HEK293 (cell line): ENCODE results near the gene FANCC.

Source experiments
- CTCF ChIA-PET: fragments of 350-600 bp; formaldehyde crosslinking; extraction: SDS; loops from one replicate; lab custom pipeline; 2021; ENCODE audit warnings: antibody characterized with exemption; lab: Yijun Ruan, JAX
- POLR2A ChIA-PET: fragments of 300-600 bp; formaldehyde crosslinking; extraction: SDS; loops from one replicate; lab custom pipeline; 2020; ENCODE audit warnings: antibody characterized with exemption, inconsistent platforms; lab: Yijun Ruan, JAX
- H3K27ac ChIP-seq: fragments of 200-500 bp; sonication (Bioruptor generic); 2 replicates; pipeline ENCODE4 v1.5.1; 2014; ENCODE audit warnings: low read depth, low read length, control low read depth, inconsistent platforms; ENCODE audit errors: extremely low read depth
- H3K36me3 ChIP-seq, 2 experiments: fragments of 200-500 bp in 1 of 2; sonication (Bioruptor generic) in 1 of 2; 1 replicate in 1 of 2; 2 replicates in 1 of 2; pipeline ENCODE4 v1.5.1; 2014 to 2017; ENCODE audit warnings: inconsistent platforms in 2 of 2, low read length in 2 of 2; ENCODE audit not compliant: control insufficient read depth in 2 of 2, insufficient read depth in 1 of 2
- H3K4me1 ChIP-seq: fragments of 200-500 bp; sonication (Bioruptor generic); 2 replicates; pipeline ENCODE4 v1.5.1; 2014; ENCODE audit warnings: mild to moderate bottlenecking, low read length, inconsistent platforms; ENCODE audit not compliant: control insufficient read depth, insufficient read depth
- H3K4me3 ChIP-seq: 2 replicates; pipeline ENCODE4 v1.5.1; 2011; ENCODE audit warnings: low read depth, mild to moderate bottlenecking, control low read depth, low read length, moderate library complexity
- H3K9me3 ChIP-seq: fragments of 200-500 bp; sonication (Bioruptor generic); 2 replicates; pipeline ENCODE4 v1.5.1; 2014; ENCODE audit warnings: low read depth, low read length, inconsistent platforms; ENCODE audit not compliant: control insufficient read depth, insufficient read depth
- AEBP2 ChIP-seq: fragments of 450-650 bp; formaldehyde crosslinking; IDR thresholded peaks from 2 replicates; pipeline ENCODE4 v1.5.1; 2016; ENCODE audit warnings: missing biosample characterization, missing genetic modification characterization, borderline replicate concordance
- BCL11A ChIP-seq: fragments of 450-650 bp; formaldehyde crosslinking; IDR thresholded peaks from 2 replicates; pipeline ENCODE4 v1.5.1; 2016; ENCODE audit warnings: low read depth, missing biosample characterization, missing genetic modification characterization
- EGR2 ChIP-seq: fragments of 450-650 bp; formaldehyde crosslinking; IDR thresholded peaks from 2 replicates; pipeline ENCODE4 v1.5.1; 2016; ENCODE audit warnings: low read depth, missing biosample characterization, missing genetic modification characterization
- GFI1B ChIP-seq: fragments of 450-650 bp; formaldehyde crosslinking; IDR thresholded peaks from 2 replicates; pipeline ENCODE4 v1.5.1; 2016; ENCODE audit warnings: missing biosample characterization, missing genetic modification characterization
- HOXD13 ChIP-seq: sonication (generic); formaldehyde crosslinking; IDR thresholded peaks from 2 replicates; pipeline ENCODE4 v1.8.0; 2022; ENCODE audit warnings: missing genetic modification reagents, borderline replicate concordance
- KLF16 ChIP-seq: fragments of 450-650 bp; formaldehyde crosslinking; IDR thresholded peaks from 2 replicates; pipeline ENCODE4 v1.5.1; 2017; ENCODE audit warnings: missing biosample characterization, missing genetic modification characterization
- KLF17 ChIP-seq: fragments of 450-650 bp; formaldehyde crosslinking; IDR thresholded peaks from 2 replicates; pipeline ENCODE4 v1.5.1; 2016; ENCODE audit warnings: missing biosample characterization, missing genetic modification characterization
- SCRT2 ChIP-seq: fragments of 450-650 bp; formaldehyde crosslinking; IDR thresholded peaks from 2 replicates; pipeline ENCODE4 v1.5.1; 2016; ENCODE audit warnings: missing biosample characterization, missing genetic modification characterization
- SP7 ChIP-seq: fragments of 450-650 bp; formaldehyde crosslinking; IDR thresholded peaks from 2 replicates; pipeline ENCODE4 v1.5.1; 2016; ENCODE audit warnings: missing biosample characterization, missing genetic modification characterization
- ZNF10 ChIP-seq: fragments of 450-650 bp; formaldehyde crosslinking; IDR thresholded peaks from 2 replicates; pipeline ENCODE4 v1.5.1; 2017; ENCODE audit warnings: missing biosample characterization, missing genetic modification characterization
- ZNF112 ChIP-seq: fragments of 450-650 bp; formaldehyde crosslinking; IDR thresholded peaks from 2 replicates; pipeline ENCODE4 v1.5.0; 2017; ENCODE audit warnings: missing biosample characterization, missing genetic modification characterization
- ZNF138 ChIP-seq: fragments of 450-650 bp; formaldehyde crosslinking; IDR thresholded peaks from 2 replicates; pipeline ENCODE4 v1.5.1; 2016; ENCODE audit warnings: missing biosample characterization, missing genetic modification characterization, borderline replicate concordance
- ZNF184 ChIP-seq: fragments of 450-650 bp; IDR thresholded peaks from 2 replicates; pipeline ENCODE4 v1.5.1; 2018; ENCODE audit warnings: missing biosample characterization, mild to moderate bottlenecking, missing genetic modification characterization
- ZNF23 ChIP-seq: fragments of 450-650 bp; formaldehyde crosslinking; IDR thresholded peaks from 2 replicates; pipeline ENCODE4 v1.5.1; 2016; ENCODE audit warnings: missing biosample characterization, missing genetic modification characterization, borderline replicate concordance
- ZNF366 ChIP-seq: fragments of 450-650 bp; formaldehyde crosslinking; conservative IDR thresholded peaks from 2 replicates; pipeline ENCODE4 v1.5.1; 2016; ENCODE audit warnings: missing biosample characterization, missing genetic modification characterization
- ZNF391 ChIP-seq: fragments of 450-650 bp; formaldehyde crosslinking; IDR thresholded peaks from 2 replicates; pipeline ENCODE4 v1.5.1; 2016; ENCODE audit warnings: low read depth, missing biosample characterization, missing genetic modification characterization, borderline replicate concordance
- ZNF394 ChIP-seq: fragments of 450-650 bp; formaldehyde crosslinking; IDR thresholded peaks from 2 replicates; pipeline ENCODE4 v1.5.1; 2016; ENCODE audit warnings: missing biosample characterization, missing genetic modification characterization, mild to moderate bottlenecking, moderate library complexity, borderline replicate concordance
- ZNF416 ChIP-seq: fragments of 450-650 bp; formaldehyde crosslinking; IDR thresholded peaks from 2 replicates; pipeline ENCODE4 v1.5.1; 2016; ENCODE audit warnings: missing biosample characterization, missing genetic modification characterization
- ZNF423 ChIP-seq: fragments of 450-650 bp; formaldehyde crosslinking; IDR thresholded peaks from 2 replicates; pipeline ENCODE4 v1.5.1; 2016; ENCODE audit warnings: missing biosample characterization, missing genetic modification characterization
- ZNF513 ChIP-seq: fragments of 450-650 bp; IDR thresholded peaks from 2 replicates; pipeline ENCODE4 v1.5.1; 2018; ENCODE audit warnings: missing biosample characterization, missing genetic modification characterization
- ZNF571 ChIP-seq: fragments of 450-650 bp; formaldehyde crosslinking; IDR thresholded peaks from 2 replicates; pipeline ENCODE4 v1.5.0; 2017; ENCODE audit warnings: missing biosample characterization, missing genetic modification characterization
- ZNF580 ChIP-seq: fragments of 450-650 bp; formaldehyde crosslinking; IDR thresholded peaks from 2 replicates; pipeline ENCODE4 v1.5.1; 2016; ENCODE audit warnings: missing biosample characterization, missing genetic modification characterization
- ZNF623 ChIP-seq: fragments of 450-650 bp; formaldehyde crosslinking; IDR thresholded peaks from 2 replicates; pipeline ENCODE4 v1.5.1; 2016; ENCODE audit warnings: missing biosample characterization, missing genetic modification characterization
- ZNF704 ChIP-seq: fragments of 450-650 bp; formaldehyde crosslinking; IDR thresholded peaks from 2 replicates; pipeline ENCODE4 v1.5.1; 2016; ENCODE audit warnings: missing biosample characterization, missing genetic modification characterization
- ZNF707 ChIP-seq: fragments of 450-650 bp; formaldehyde crosslinking; IDR thresholded peaks from 2 replicates; pipeline ENCODE4 v1.5.1; 2016; ENCODE audit warnings: missing biosample characterization, missing genetic modification characterization
- ZSCAN5A ChIP-seq: fragments of 450-650 bp; formaldehyde crosslinking; IDR thresholded peaks from 2 replicates; pipeline ENCODE4 v1.5.1; 2016; ENCODE audit warnings: missing biosample characterization, missing genetic modification characterization

FANCC gene

GRCh38 chr9:95363051-95363841, 45.7 kb upstream of the FANCC start:
- Histone ChIP-seq H3K36me3 (no peaks in the 10 kb centered on the region), H3K9me3 (no peaks in the 10 kb centered on the region), H3K4me3 (no peak overlapping the region), H3K27ac (no peak overlapping the region), H3K4me1 (no peaks in the 10 kb centered on the region)
- TF ChIP-seq ZNF571 (tag by site-specific recombination) (no peak), ZNF184 (no peak), ZNF423 (no peak), KLF16 (no peak), ZNF513 (tag by site-specific recombination) (no peak), BCL11A (tag by site-specific recombination) (no peak), ZNF704 (tag by site-specific recombination) (no peak), ZNF10 (tag by site-specific recombination) (no peak), ZNF623 (no peak), KLF17 (tag by site-specific recombination) (no peak), GFI1B (no peak), SP7 (tag by site-specific recombination) (no peak), ZNF707 (no peak), ZNF416 (tag by site-specific recombination) (no peak)
- POLR2A ChIA-PET: no interaction called here
- CTCF ChIA-PET: interaction anchor here (0.5 to 0.6 kb wide), 2 partner anchors 25 to 231 kb away, joined by 3 to 4 read pairs; no protein-coding TSS in a partner anchor

GRCh38 chr9:95360866-95361265, 43.4 kb upstream of the FANCC start:
- POLR2A ChIA-PET: no interaction called here
- Histone ChIP-seq H3K27ac (no peak overlapping the region), H3K4me1 (no peaks in the 10 kb centered on the region)
- TF ChIP-seq ZSCAN5A (tag by site-specific recombination) (no peak), ZNF580 (tag by site-specific recombination) (no peak), ZNF112 (tag by site-specific recombination) (no peak), SCRT2 (tag by site-specific recombination) (no peak), ZNF366 (tag by site-specific recombination) (no peak), ZNF138 (tag by site-specific recombination) (no peak), ZNF394 (tag by site-specific recombination) (no peak), EGR2 (tag by site-specific recombination) (no peak), ZNF391 (no peak), AEBP2 (no peak), ZNF23 (tag by site-specific recombination) (no peak), HOXD13 (CRISPR knock-in tag) (no peak)
- TF ChIP-seq, all 188 proteins: peak for 0
- no peak overlapping the region for H3K4me3 ChIP-seq
- CTCF ChIA-PET: interaction anchor here (0.6 kb wide), 1 partner anchor 438 kb away, joined by 3 read pairs; no protein-coding TSS in a partner anchor
- no peaks in the 10 kb centered on the region for H3K36me3 ChIP-seq
- H3K9me3 ChIP-seq: no peaks in the 10 kb centered on the region
